ENCODE results near the gene RRP7A. TPM values are rescaled to one million over a fixed set of nuclear protein-coding genes. Genes with fewer than 3 reads are reported as not detected.
"Not testable (repeated sequence)": the region's sequence is repeated elsewhere in the genome, so short reads cannot be mapped to it uniquely, and the experiment has no call there.

RRP7A gene
- total RNA-seq, 2 donors from 2014 or later: 63.8 to 98.0 TPM

- no peak overlapping the region for H3K4me3 ChIP-seq (ENCODE audit: low read length)
- H3K4me1 ChIP-seq (ENCODE audit: control insufficient read depth, insufficient read depth, low read length): no peaks in the 10 kb centered on the region
- 97 to 98% methylated on average over 9 to 17 of the region's 17 CpGs for WGBS, 2 experiments (ENCODE audit: insufficient coverage in 1 of 2, insufficient read length in 1 of 2)
- no peak overlapping the region for H3K9ac ChIP-seq (ENCODE audit: extremely low read depth, low read length, poor library complexity, severe bottlenecking)
- no peaks in the 10 kb centered on the region for H3K9me3 ChIP-seq (ENCODE audit: control insufficient read depth, low read length)
- Mint-ChIP-seq H3K27me3 (ENCODE audit: insufficient read depth) (no peaks in the 10 kb centered on the region), H3K36me3 (ENCODE audit: low read depth) (peaks cover 26% of the 10 kb centered on the region), H3K4me1 (peaks cover 5% of the 10 kb centered on the region), H3K4me3 (no peak overlapping the region), H3K27ac (no peak overlapping the region), H3K9me3 (no peaks in the 10 kb centered on the region)
- no peaks in the 10 kb centered on the region for H3K27me3 ChIP-seq (ENCODE audit: control insufficient read depth, insufficient read depth, low read length, poor library complexity, severe bottlenecking)
- no peak for DNase-seq
- TF ChIP-seq CTCF (conservative IDR thresholded peaks at IDR 0.05): no peak
- no peak overlapping the region for H3K27ac ChIP-seq (ENCODE audit: low read depth, low read length)
- peaks cover 71% of the 10 kb centered on the region for H3K36me3 ChIP-seq (ENCODE audit: control insufficient read depth, insufficient read depth, low read length)
These were observed 45.1 kb upstream of the RRP7A start for GRCh38 chr22:42564699-42565098.

GRCh38 chr22:42563943-42564342, 44.3 kb upstream of the RRP7A start:
- H3K27me3 ChIP-seq (ENCODE audit: control insufficient read depth, insufficient read depth, low read length, poor library complexity, severe bottlenecking); H3K9me3 ChIP-seq (ENCODE audit: control insufficient read depth, low read length); H3K4me1 Mint-ChIP-seq; H3K9ac ChIP-seq (ENCODE audit: extremely low read depth, low read length, poor library complexity, severe bottlenecking); H3K4me3 ChIP-seq (ENCODE audit: low read length); H3K9me3 Mint-ChIP-seq; H3K27me3 Mint-ChIP-seq (ENCODE audit: insufficient read depth); H3K27ac ChIP-seq (ENCODE audit: low read depth, low read length); H3K4me3 Mint-ChIP-seq; H3K4me1 ChIP-seq (ENCODE audit: control insufficient read depth, insufficient read depth, low read length); H3K27ac Mint-ChIP-seq; DNase-seq: not testable (repeated sequence)
- H3K36me3 Mint-ChIP-seq (ENCODE audit: low read depth): peaks cover 23% of the 10 kb centered on the region
- WGBS, 2 experiments (ENCODE audit: insufficient coverage in 1 of 2, insufficient read length in 1 of 2): 91 to 93% methylated on average over 3 of the region's 3 CpGs
- peaks cover 64% of the 10 kb centered on the region for H3K36me3 ChIP-seq (ENCODE audit: control insufficient read depth, insufficient read depth, low read length)

GRCh38 chr22:42562684-42563083, 43.1 kb upstream of the RRP7A start:
- H3K9me3 Mint-ChIP-seq: no peaks in the 10 kb centered on the region
- 98 to 100% methylated on average over 1 to 2 of the region's 2 CpGs for WGBS, 2 experiments (ENCODE audit: insufficient coverage in 1 of 2, insufficient read length in 1 of 2)
- no peak for TF ChIP-seq CTCF (conservative IDR thresholded peaks at IDR 0.05)

GRCh38 chr22:42562279-42562678, 42.7 kb upstream of the RRP7A start:
- H3K4me3 ChIP-seq (ENCODE audit: low read length): no peak overlapping the region
- H3K4me1 Mint-ChIP-seq: peaks cover 5% of the 10 kb centered on the region
- no peak overlapping the region for H3K4me3 Mint-ChIP-seq
- H3K27ac ChIP-seq (ENCODE audit: low read depth, low read length): no peak overlapping the region
- no peaks in the 10 kb centered on the region for H3K27me3 ChIP-seq (ENCODE audit: control insufficient read depth, insufficient read depth, low read length, poor library complexity, severe bottlenecking)
- H3K27ac Mint-ChIP-seq: peak overlapping the region; percentile 45
- TF ChIP-seq CTCF (conservative IDR thresholded peaks at IDR 0.05): no peak
- H3K36me3 ChIP-seq (ENCODE audit: control insufficient read depth, insufficient read depth, low read length): peaks cover 56% of the 10 kb centered on the region
- H3K4me1 ChIP-seq (ENCODE audit: control insufficient read depth, insufficient read depth, low read length): no peaks in the 10 kb centered on the region
- H3K9ac ChIP-seq (ENCODE audit: extremely low read depth, low read length, poor library complexity, severe bottlenecking): no peak overlapping the region
- WGBS, 2 experiments (ENCODE audit: insufficient coverage in 1 of 2, insufficient read length in 1 of 2): 87 to 88% methylated on average over 4 to 8 of the region's 8 CpGs
- no peaks in the 10 kb centered on the region for H3K9me3 Mint-ChIP-seq
- H3K36me3 Mint-ChIP-seq (ENCODE audit: low read depth): peaks cover 22% of the 10 kb centered on the region
- H3K9me3 ChIP-seq (ENCODE audit: control insufficient read depth, low read length): no peaks in the 10 kb centered on the region
- H3K27me3 Mint-ChIP-seq (ENCODE audit: insufficient read depth): no peaks in the 10 kb centered on the region
- no peak for DNase-seq

More at GRCh38 chr22:42562684-42563083, 43.1 kb upstream of the RRP7A start:
- no peak for DNase-seq
- H3K4me3 Mint-ChIP-seq: no peak overlapping the region
- H3K27ac Mint-ChIP-seq: peak overlapping the region; percentile 45
- H3K9ac ChIP-seq (ENCODE audit: extremely low read depth, low read length, poor library complexity, severe bottlenecking): no peak overlapping the region
- H3K27me3 Mint-ChIP-seq (ENCODE audit: insufficient read depth): no peaks in the 10 kb centered on the region
- H3K27ac ChIP-seq (ENCODE audit: low read depth, low read length): no peak overlapping the region
- no peaks in the 10 kb centered on the region for H3K9me3 ChIP-seq (ENCODE audit: control insufficient read depth, low read length)
- peaks cover 22% of the 10 kb centered on the region for H3K36me3 Mint-ChIP-seq (ENCODE audit: low read depth)
- H3K27me3 ChIP-seq (ENCODE audit: control insufficient read depth, insufficient read depth, low read length, poor library complexity, severe bottlenecking): no peaks in the 10 kb centered on the region
- peaks cover 56% of the 10 kb centered on the region for H3K36me3 ChIP-seq (ENCODE audit: control insufficient read depth, insufficient read depth, low read length)
- H3K4me1 ChIP-seq (ENCODE audit: control insufficient read depth, insufficient read depth, low read length): no peaks in the 10 kb centered on the region
- H3K4me1 Mint-ChIP-seq: peaks cover 5% of the 10 kb centered on the region
- no peak overlapping the region for H3K4me3 ChIP-seq (ENCODE audit: low read length)
